Measurements from ENCODE around the gene SSBP3. TPM values are rescaled to one million over a fixed set of nuclear protein-coding genes. Genes with fewer than 3 reads are reported as not detected.
A peak's percentile ranks its signal among the peaks of the same experiment; 100 is the strongest.

The SSBP3 gene
- total and polyA plus RNA-seq, 2 experiments from 2014 or later, result 47.4 to 68.6 TPM

DNA sequence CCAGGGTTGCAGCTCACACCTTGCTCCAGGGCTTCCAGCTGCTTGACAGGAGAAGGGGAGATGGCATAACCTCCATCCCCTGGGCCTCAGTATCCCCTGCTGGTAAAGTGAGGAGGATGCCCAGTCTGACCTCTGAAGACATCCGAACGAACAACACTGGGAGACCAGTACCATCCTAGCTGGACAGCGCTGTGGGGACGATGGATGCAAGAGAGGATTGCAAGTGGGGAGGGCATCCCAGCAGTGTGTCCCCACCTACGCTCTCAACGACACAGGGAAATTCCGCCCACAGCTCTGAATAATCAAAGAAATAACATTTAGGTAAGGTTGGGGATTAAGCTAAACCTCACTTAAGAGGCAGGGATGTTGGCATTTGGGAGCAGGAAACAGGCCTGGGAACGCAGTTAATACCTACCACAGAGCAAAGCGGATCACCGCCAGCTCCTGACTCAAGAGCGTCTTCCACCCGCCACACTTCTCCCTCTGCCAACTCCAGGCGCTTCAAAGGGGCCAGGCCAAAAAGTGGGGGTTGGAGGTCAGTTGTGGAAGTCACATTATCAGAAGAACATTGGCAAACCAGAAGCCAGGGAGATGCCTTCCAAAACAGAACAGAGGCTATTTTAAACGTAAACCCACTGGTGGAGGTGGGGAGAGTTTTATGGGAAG, 47.6 kb downstream of the SSBP3 start:
- H3K4me1 ChIP-seq (ENCODE audit: insufficient read depth), result peaks cover 79% of the 10 kb centered on the region
- peak overlapping the region; percentile 18; the same call in 1 of the 2 replicates for H3K27ac Mint-ChIP-seq
- ATAC-seq (no peak), DNase-seq (ENCODE audit: low spot score) (no peak)
- peaks cover 100% of the 10 kb centered on the region for H3K79me2 ChIP-seq (replicated peaks; ENCODE audit: insufficient read depth)
- H3K9me3 Mint-ChIP-seq, result no peaks in the 10 kb centered on the region
- no peak for TF ChIP-seq JUNB (IDR thresholded peaks at IDR 0.05; ENCODE audit: unreplicated experiment)
- TF ChIP-seq ZNF331 (CRISPR knock-in tag; IDR thresholded peaks at IDR 0.05; ENCODE audit: low read depth), result no peak
- peak; percentile 49 for TF ChIP-seq REST (IDR thresholded peaks at IDR 0.05; ENCODE audit: unreplicated experiment)
- H3K4me3 ChIP-seq, result no peak overlapping the region
- peaks cover 52% of the 10 kb centered on the region for H4K20me1 ChIP-seq (replicated peaks; ENCODE audit: insufficient read depth)
- no peaks in the 10 kb centered on the region for H3K27me3 ChIP-seq (ENCODE audit: insufficient read depth)
- peaks cover 89% of the 10 kb centered on the region for H3K4me1 Mint-ChIP-seq
- H3K36me3 Mint-ChIP-seq (ENCODE audit: low read depth), result peaks cover 10% of the 10 kb centered on the region
- 0 out of 2 replicates have a peak overlapping the region, but pooled peaks have one; percentile 55 for H3K27ac ChIP-seq (ENCODE audit: low read depth)
- H3F3A ChIP-seq (replicated peaks; ENCODE audit: low read depth), result peaks cover 2% of the 10 kb centered on the region; the same call in 1 of the 2 replicates
- H3K9me2 ChIP-seq (ENCODE audit: insufficient read depth), result no peaks in the 10 kb centered on the region
- no peak overlapping the region for H2AFZ ChIP-seq
- no peaks in the 10 kb centered on the region for H3K36me3 ChIP-seq (ENCODE audit: insufficient read depth)
- H3K4me2 ChIP-seq, result no peak overlapping the region
- no peak overlapping the region for H3K4me3 Mint-ChIP-seq
- H3K27me3 Mint-ChIP-seq (ENCODE audit: insufficient read depth, low read depth, poor library complexity), result peaks cover 28% of the 10 kb centered on the region

DNA sequence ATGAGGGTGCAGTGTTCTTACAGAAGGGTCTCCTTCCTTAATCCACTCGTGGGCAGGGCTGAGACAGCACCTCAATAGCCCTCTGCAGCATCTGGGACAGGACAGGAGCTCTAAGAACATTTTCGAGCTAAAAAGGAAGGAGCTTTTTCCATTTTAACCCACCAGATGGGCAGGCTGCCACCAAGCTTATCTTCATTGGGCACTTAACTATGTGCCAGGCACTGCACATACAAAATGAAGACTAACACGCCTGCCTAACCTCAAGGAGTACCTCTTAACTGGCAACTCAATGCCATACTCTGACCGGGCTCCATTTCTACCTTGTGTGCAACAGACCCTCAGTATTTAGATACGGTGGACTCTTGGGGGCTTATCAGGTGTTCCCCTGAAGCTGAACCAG, 48.2 kb downstream of the SSBP3 start:
- Mint-ChIP-seq H3K36me3 (ENCODE audit: low read depth) (peaks cover 10% of the 10 kb centered on the region), H3K27me3 (ENCODE audit: insufficient read depth, low read depth, poor library complexity) (peaks cover 25% of the 10 kb centered on the region), H3K9me3 (no peaks in the 10 kb centered on the region), H3K27ac (no peak overlapping the region; the same call in 1 of the 2 replicates), H3K4me3 (no peak overlapping the region), H3K4me1 (peaks cover 89% of the 10 kb centered on the region)
- H3K27ac ChIP-seq (ENCODE audit: low read depth), result peak overlapping the region; percentile 55; the same call in 1 of the 2 replicates
- 0 out of 2 replicates have a peak overlapping the region, but pooled peaks have one; percentile 61 for H3K4me2 ChIP-seq
- H3K27me3 ChIP-seq (ENCODE audit: insufficient read depth), result no peaks in the 10 kb centered on the region
- no peak overlapping the region for H2AFZ ChIP-seq
- H3K4me3 ChIP-seq, result no peak overlapping the region
- no peak for ATAC-seq
- no peak for DNase-seq (ENCODE audit: low spot score)
- peaks cover 2% of the 10 kb centered on the region; the same call in 1 of the 2 replicates for H3F3A ChIP-seq (replicated peaks; ENCODE audit: low read depth)
- no peaks in the 10 kb centered on the region for H3K9me2 ChIP-seq (ENCODE audit: insufficient read depth)
- no peaks in the 10 kb centered on the region for H3K36me3 ChIP-seq (ENCODE audit: insufficient read depth)
- H4K20me1 ChIP-seq (replicated peaks; ENCODE audit: insufficient read depth), result peaks cover 51% of the 10 kb centered on the region
- peaks cover 80% of the 10 kb centered on the region for H3K4me1 ChIP-seq (ENCODE audit: insufficient read depth)
- H3K79me2 ChIP-seq (replicated peaks; ENCODE audit: insufficient read depth), result peaks cover 100% of the 10 kb centered on the region
- TF ChIP-seq STAT1 (IDR thresholded peaks at IDR 0.05; ENCODE audit: unreplicated experiment) (no peak), EZH2phosphoT487 (IDR thresholded peaks at IDR 0.05; ENCODE audit: unreplicated experiment) (no peak), ETS1 (IDR thresholded peaks at IDR 0.05) (no peak), REST (IDR thresholded peaks at IDR 0.05; ENCODE audit: unreplicated experiment) (no peak), POLR2AphosphoS5 (IDR thresholded peaks at IDR 0.05; ENCODE audit: low read depth) (no peak), JUNB (IDR thresholded peaks at IDR 0.05; ENCODE audit: unreplicated experiment) (no peak)
